ENCODE results near the gene IMP4. TPM values are rescaled to one million over a fixed set of nuclear protein-coding genes. Genes with fewer than 3 reads are reported as not detected.

IMP4 gene
- total and polyA plus RNA-seq, 4 donors: 40.4 to 113 (median 86.2) TPM

DNA sequence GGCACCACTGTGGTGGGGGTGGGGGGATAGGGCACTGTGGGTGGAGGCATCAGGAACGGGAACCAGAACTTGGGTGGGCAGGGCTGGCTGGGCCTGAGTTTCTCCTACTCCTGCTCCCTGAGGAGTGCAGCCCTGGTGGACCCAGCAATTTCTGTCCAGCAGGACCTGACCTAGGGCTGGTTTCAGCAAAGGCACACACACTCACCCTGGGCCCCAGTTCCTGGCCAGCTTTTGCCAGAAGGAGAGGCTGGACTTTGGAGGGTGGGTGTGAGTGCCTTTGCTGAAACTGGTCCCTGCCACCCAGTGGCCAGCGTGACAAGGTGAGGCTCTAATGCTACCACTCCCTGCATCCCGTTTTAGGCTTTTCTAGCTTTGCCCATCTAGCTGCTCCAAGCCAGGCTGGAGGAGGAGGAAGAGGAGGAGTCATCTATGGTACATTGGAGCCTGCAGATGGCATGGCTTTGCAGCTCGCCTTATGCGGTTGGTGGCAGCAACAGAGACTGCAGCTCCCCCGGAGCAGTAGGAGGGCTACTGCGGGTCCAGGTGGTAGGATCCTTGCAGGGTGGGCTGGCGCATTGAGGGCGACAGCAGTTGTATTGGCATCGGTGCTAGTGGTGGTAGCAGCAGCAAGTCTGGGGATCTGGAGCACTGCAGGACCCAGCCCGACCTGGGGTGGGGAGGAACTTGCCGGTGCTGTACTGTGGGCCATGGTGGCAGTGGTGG, 40.4 kb upstream of the IMP4 start:
- TF ChIP-seq, protein P1, sequence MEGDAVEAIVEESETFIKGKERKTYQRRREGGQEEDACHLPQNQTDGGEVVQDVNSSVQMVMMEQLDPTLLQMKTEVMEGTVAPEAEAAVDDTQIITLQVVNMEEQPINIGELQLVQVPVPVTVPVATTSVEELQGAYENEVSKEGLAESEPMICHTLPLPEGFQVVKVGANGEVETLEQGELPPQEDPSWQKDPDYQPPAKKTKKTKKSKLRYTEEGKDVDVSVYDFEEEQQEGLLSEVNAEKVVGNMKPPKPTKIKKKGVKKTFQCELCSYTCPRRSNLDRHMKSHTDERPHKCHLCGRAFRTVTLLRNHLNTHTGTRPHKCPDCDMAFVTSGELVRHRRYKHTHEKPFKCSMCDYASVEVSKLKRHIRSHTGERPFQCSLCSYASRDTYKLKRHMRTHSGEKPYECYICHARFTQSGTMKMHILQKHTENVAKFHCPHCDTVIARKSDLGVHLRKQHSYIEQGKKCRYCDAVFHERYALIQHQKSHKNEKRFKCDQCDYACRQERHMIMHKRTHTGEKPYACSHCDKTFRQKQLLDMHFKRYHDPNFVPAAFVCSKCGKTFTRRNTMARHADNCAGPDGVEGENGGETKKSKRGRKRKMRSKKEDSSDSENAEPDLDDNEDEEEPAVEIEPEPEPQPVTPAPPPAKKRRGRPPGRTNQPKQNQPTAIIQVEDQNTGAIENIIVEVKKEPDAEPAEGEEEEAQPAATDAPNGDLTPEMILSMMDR (IDR thresholded peaks at IDR 0.05; ENCODE audit: control extremely low read depth, extremely low read depth): no peak
- Histone ChIP-seq H3K9ac (ENCODE audit: insufficient read depth in 1 of 2, low read length in 2 of 2) (no peak overlapping the region), H3K36me3 (ENCODE audit: control insufficient read depth in 4 of 4, insufficient read depth in 4 of 4, low read length in 4 of 4) (no peaks in the 10 kb centered on the region), H3K4me3 (no peak overlapping the region), H3K27me3 (ENCODE audit: control insufficient read depth in 3 of 3, insufficient read depth in 3 of 3, low read length in 2 of 3) (peaks cover 0 to 7% (median 2%) of the 10 kb centered on the region in 3 donors), H3K4me1 (ENCODE audit: control insufficient read depth in 5 of 5, insufficient read depth in 5 of 5, low read length in 5 of 5) (no peaks in the 10 kb centered on the region), H3K9me3 (ENCODE audit: control insufficient read depth in 4 of 4, insufficient read depth in 3 of 4, low read length in 3 of 4) (no peaks in the 10 kb centered on the region), H3K27ac (ENCODE audit: low read depth in 1 of 2, low read length in 1 of 2) (no peak overlapping the region)
- no peak for ATAC-seq (ENCODE audit: insufficient read depth, low FRiP score)
- DNase-seq: no peak
- 81 to 89% methylated on average over 12 of the region's 12 CpGs for WGBS, 2 donors

GRCh38 chr2:130303169-130303568, 39.5 kb upstream of the IMP4 start:
- Histone ChIP-seq H3K9me3 (ENCODE audit: control insufficient read depth in 4 of 4, insufficient read depth in 3 of 4, low read length in 3 of 4) (peaks cover 0 to 2% (median 0%) of the 10 kb centered on the region in 4 donors), H3K36me3 (ENCODE audit: control insufficient read depth in 4 of 4, insufficient read depth in 4 of 4, low read length in 4 of 4) (no peaks in the 10 kb centered on the region), H3K27me3 (ENCODE audit: control insufficient read depth in 3 of 3, insufficient read depth in 3 of 3, low read length in 2 of 3) (peaks cover 0 to 7% (median 2%) of the 10 kb centered on the region in 3 donors), H3K9ac (ENCODE audit: insufficient read depth in 1 of 2, low read length in 2 of 2) (no peak overlapping the region), H3K27ac (ENCODE audit: low read depth in 1 of 2, low read length in 1 of 2) (no peak overlapping the region), H3K4me3 (no peak overlapping the region), H3K4me1 (ENCODE audit: control insufficient read depth in 5 of 5, insufficient read depth in 5 of 5, low read length in 5 of 5) (no peaks in the 10 kb centered on the region)
- DNase-seq (no peak), ATAC-seq (ENCODE audit: insufficient read depth, low FRiP score) (no peak)
- TF ChIP-seq, protein P1 (IDR thresholded peaks at IDR 0.05; ENCODE audit: control extremely low read depth, extremely low read depth): no peak

- DNase-seq (no peak), ATAC-seq (ENCODE audit: insufficient read depth, low FRiP score) (no peak)
- Histone ChIP-seq H3K36me3 (ENCODE audit: control insufficient read depth in 4 of 4, insufficient read depth in 4 of 4, low read length in 4 of 4) (no peaks in the 10 kb centered on the region), H3K27me3 (ENCODE audit: control insufficient read depth in 3 of 3, insufficient read depth in 3 of 3, low read length in 2 of 3) (peaks cover 0 to 7% (median 0%) of the 10 kb centered on the region in 3 donors), H3K27ac (ENCODE audit: low read depth in 1 of 2, low read length in 1 of 2) (no peak overlapping the region), H3K9me3 (ENCODE audit: control insufficient read depth in 4 of 4, insufficient read depth in 3 of 4, low read length in 3 of 4) (peaks cover 0 to 2% (median 0%) of the 10 kb centered on the region in 4 donors), H3K4me1 (ENCODE audit: control insufficient read depth in 5 of 5, insufficient read depth in 5 of 5, low read length in 5 of 5) (no peaks in the 10 kb centered on the region), H3K4me3 (no peak overlapping the region), H3K9ac (ENCODE audit: insufficient read depth in 1 of 2, low read length in 2 of 2) (no peak overlapping the region)
- WGBS, 2 donors: 89 to 90% methylated on average over 3 of the region's 3 CpGs
- TF ChIP-seq, protein P1 (IDR thresholded peaks at IDR 0.05; ENCODE audit: control extremely low read depth, extremely low read depth): no peak
Observed at GRCh38 chr2:130304726-130305125, 38.0 kb upstream of the IMP4 start.
